Ascending aorta (tissue), 2 donors: Measurements from ENCODE around the gene TMEM209. TPM values are rescaled to one million over a fixed set of nuclear protein-coding genes. Genes with fewer than 3 reads are reported as not detected.

ENCODE experiments used
- DNase-seq, 2 donors: peaks; one replicate each; pipeline ENCODE4 v3.0.0-alpha.2; 2019; ENCODE audit warnings: low spot score in 2 of 2
- H3K27ac ChIP-seq, 2 donors: fragments of 200-600 bp; sonication (generic); one replicate each; pipeline ENCODE4 v1.5.1; 2016 to 2017; ENCODE audit warnings: mild to moderate bottlenecking in 1 of 2
- H3K27me3 ChIP-seq: fragments of 200-600 bp; sonication (generic); one replicate; pipeline ENCODE4 v1.5.1; 2017
- H3K36me3 ChIP-seq, 2 donors: fragments of 200-600 bp; sonication (generic); one replicate each; pipeline ENCODE4 v1.5.1; 2016
- H3K4me1 ChIP-seq, 2 donors: fragments of 200-600 bp; sonication (generic); one replicate each; pipeline ENCODE4 v1.5.1; 2016 to 2017; ENCODE audit warnings: mild to moderate bottlenecking in 1 of 2
- H3K4me3 ChIP-seq, 2 donors: fragments of 200-600 bp; sonication (generic); one replicate each; pipeline ENCODE4 v1.5.1; 2016 to 2017; ENCODE audit warnings: mild to moderate bottlenecking in 1 of 2
- H3K9me3 ChIP-seq, 2 donors: fragments of 200-600 bp; sonication (generic); one replicate each; pipeline ENCODE4 v1.5.1; 2016
- CTCF ChIP-seq, 3 experiments: fragments of 200-600 bp in 2 of 3; fragments of 450-650 bp in 1 of 3; sonication (generic) in 2 of 3; IDR thresholded peaks; one replicate each; pipeline ENCODE4 v1.5.1; 2016 to 2019; ENCODE audit warnings: antibody characterized with exemption in 3 of 3, mild to moderate bottlenecking in 1 of 3, moderate library complexity in 1 of 3
- intact Hi-C: fragments of 100-400 bp; cut with DNase I; formaldehyde crosslinking; loops from one replicate; pipeline ENCODE4 v1.15.1; 2023
- total RNA-seq: library from RNA; depleted of rRNA; stranded (reverse); fragments of >200 nt; gene quantifications from one replicate; pipeline ENCODE4 v1.1.0, GENCODE V29; 2016

The TMEM209 gene
- total RNA-seq, 1 donor from 2014 or later = 5.3 TPM

- TF ChIP-seq CTCF (IDR thresholded peaks at IDR 0.05) = no peak
- Histone ChIP-seq H3K9me3 (no peaks in the 10 kb centered on the region), H3K4me1 (no peaks in the 10 kb centered on the region), H3K36me3 (peaks cover 36 to 55% of the 10 kb centered on the region in 2 donors), H3K27ac (no peak overlapping the region), H3K27me3 (no peaks in the 10 kb centered on the region), H3K4me3 (no peak overlapping the region)
- intact Hi-C loops = no loop called here
- no peak for DNase-seq
Observed at GRCh38 chr7:130174237-130174959, 30.8 kb downstream of the TMEM209 start.

- Histone ChIP-seq H3K27ac (no peak overlapping the region), H3K27me3 (no peaks in the 10 kb centered on the region), H3K9me3 (peaks cover 0 to 2% of the 10 kb centered on the region in 2 donors), H3K4me1 (no peaks in the 10 kb centered on the region), H3K36me3 (peaks cover 10 to 44% of the 10 kb centered on the region in 2 donors), H3K4me3 (no peak overlapping the region)
- no peak for TF ChIP-seq CTCF (IDR thresholded peaks at IDR 0.05)
- DNase-seq = no peak
- intact Hi-C loops = no loop called here
Observed at GRCh38 chr7:130162196-130162595, 43.0 kb downstream of the TMEM209 start.

GRCh38 chr7:130160455-130160854, 44.8 kb downstream of the TMEM209 start:
- intact Hi-C loops = no loop called here
- TF ChIP-seq CTCF (IDR thresholded peaks at IDR 0.05) = no peak
- peaks cover 3 to 38% of the 10 kb centered on the region in 2 donors for H3K36me3 ChIP-seq

GRCh38 chr7:130160023-130160422, 45.2 kb downstream of the TMEM209 start:
- Histone ChIP-seq H3K27me3 (no peaks in the 10 kb centered on the region), H3K9me3 (peaks cover 0 to 6% of the 10 kb centered on the region in 2 donors), H3K27ac (no peak overlapping the region), H3K4me3 (no peak overlapping the region), H3K36me3 (peaks cover 3 to 36% of the 10 kb centered on the region in 2 donors), H3K4me1 (no peaks in the 10 kb centered on the region)
- intact Hi-C loops = no loop called here
- TF ChIP-seq CTCF (IDR thresholded peaks at IDR 0.05) = no peak
- no peak for DNase-seq

More at GRCh38 chr7:130160455-130160854, 44.8 kb downstream of the TMEM209 start:
- Histone ChIP-seq H3K9me3 (peaks cover 0 to 6% of the 10 kb centered on the region in 2 donors), H3K4me1 (no peaks in the 10 kb centered on the region), H3K27me3 (no peaks in the 10 kb centered on the region), H3K27ac (no peak overlapping the region), H3K4me3 (no peak overlapping the region)
- peak in 1 of 2 donors; percentile 37 for DNase-seq

GRCh38 chr7:130157700-130158099, 47.5 kb downstream of the TMEM209 start:
- no peak for TF ChIP-seq CTCF (IDR thresholded peaks at IDR 0.05)
- Histone ChIP-seq H3K27ac (no peak overlapping the region), H3K4me1 (no peaks in the 10 kb centered on the region), H3K36me3 (peaks cover 3 to 36% of the 10 kb centered on the region in 2 donors), H3K9me3 (peaks cover 0 to 6% of the 10 kb centered on the region in 2 donors), H3K27me3 (no peaks in the 10 kb centered on the region), H3K4me3 (no peak overlapping the region)
- no peak for DNase-seq
- intact Hi-C loops = no loop called here
